Esophagus muscularis mucosa (tissue), 3 donors: Measurements from ENCODE around the gene INCA1.

ENCODE experiments used
- POLR2AphosphoS5 ChIP-seq, 2 donors: sonication (generic); formaldehyde crosslinking; IDR thresholded peaks; one replicate each; pipeline ENCODE4 v1.6.1; 2017; ENCODE audit warnings: antibody characterized with exemption in 2 of 2
- TF ChIP-seq, protein P1 (sequence below), 3 experiments: fragments of 200-600 bp in 2 of 3; fragments of 450-650 bp in 1 of 3; sonication (generic) in 2 of 3; IDR thresholded peaks; one replicate each; pipeline ENCODE4 v1.5.1; 2017 to 2019; ENCODE audit warnings: antibody characterized with exemption in 3 of 3, mild to moderate bottlenecking in 2 of 3, moderate library complexity in 1 of 3

GRCh38 chr17:4946312-4946976 lies 50.9 kb downstream of the INCA1 start:
- TF ChIP-seq, protein P1, sequence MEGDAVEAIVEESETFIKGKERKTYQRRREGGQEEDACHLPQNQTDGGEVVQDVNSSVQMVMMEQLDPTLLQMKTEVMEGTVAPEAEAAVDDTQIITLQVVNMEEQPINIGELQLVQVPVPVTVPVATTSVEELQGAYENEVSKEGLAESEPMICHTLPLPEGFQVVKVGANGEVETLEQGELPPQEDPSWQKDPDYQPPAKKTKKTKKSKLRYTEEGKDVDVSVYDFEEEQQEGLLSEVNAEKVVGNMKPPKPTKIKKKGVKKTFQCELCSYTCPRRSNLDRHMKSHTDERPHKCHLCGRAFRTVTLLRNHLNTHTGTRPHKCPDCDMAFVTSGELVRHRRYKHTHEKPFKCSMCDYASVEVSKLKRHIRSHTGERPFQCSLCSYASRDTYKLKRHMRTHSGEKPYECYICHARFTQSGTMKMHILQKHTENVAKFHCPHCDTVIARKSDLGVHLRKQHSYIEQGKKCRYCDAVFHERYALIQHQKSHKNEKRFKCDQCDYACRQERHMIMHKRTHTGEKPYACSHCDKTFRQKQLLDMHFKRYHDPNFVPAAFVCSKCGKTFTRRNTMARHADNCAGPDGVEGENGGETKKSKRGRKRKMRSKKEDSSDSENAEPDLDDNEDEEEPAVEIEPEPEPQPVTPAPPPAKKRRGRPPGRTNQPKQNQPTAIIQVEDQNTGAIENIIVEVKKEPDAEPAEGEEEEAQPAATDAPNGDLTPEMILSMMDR (IDR thresholded peaks at IDR 0.05): no peak
- no peak for TF ChIP-seq POLR2AphosphoS5 (IDR thresholded peaks at IDR 0.05)
